LNCAP (cell line): Measurements from ENCODE around the gene ITSN1.

ENCODE experiments used
- TF ChIP-seq, protein P1 (sequence below): fragments of 450-650 bp; IDR thresholded peaks from 2 replicates; pipeline ENCODE4 v1.5.1; 2017; ENCODE audit warnings: mild to moderate bottlenecking

ITSN1 gene

GRCh38 chr21:33931799-33932390 is 289.6 kb downstream of the ITSN1 start:
- TF ChIP-seq, protein P1, sequence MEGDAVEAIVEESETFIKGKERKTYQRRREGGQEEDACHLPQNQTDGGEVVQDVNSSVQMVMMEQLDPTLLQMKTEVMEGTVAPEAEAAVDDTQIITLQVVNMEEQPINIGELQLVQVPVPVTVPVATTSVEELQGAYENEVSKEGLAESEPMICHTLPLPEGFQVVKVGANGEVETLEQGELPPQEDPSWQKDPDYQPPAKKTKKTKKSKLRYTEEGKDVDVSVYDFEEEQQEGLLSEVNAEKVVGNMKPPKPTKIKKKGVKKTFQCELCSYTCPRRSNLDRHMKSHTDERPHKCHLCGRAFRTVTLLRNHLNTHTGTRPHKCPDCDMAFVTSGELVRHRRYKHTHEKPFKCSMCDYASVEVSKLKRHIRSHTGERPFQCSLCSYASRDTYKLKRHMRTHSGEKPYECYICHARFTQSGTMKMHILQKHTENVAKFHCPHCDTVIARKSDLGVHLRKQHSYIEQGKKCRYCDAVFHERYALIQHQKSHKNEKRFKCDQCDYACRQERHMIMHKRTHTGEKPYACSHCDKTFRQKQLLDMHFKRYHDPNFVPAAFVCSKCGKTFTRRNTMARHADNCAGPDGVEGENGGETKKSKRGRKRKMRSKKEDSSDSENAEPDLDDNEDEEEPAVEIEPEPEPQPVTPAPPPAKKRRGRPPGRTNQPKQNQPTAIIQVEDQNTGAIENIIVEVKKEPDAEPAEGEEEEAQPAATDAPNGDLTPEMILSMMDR: no peak

DNA sequence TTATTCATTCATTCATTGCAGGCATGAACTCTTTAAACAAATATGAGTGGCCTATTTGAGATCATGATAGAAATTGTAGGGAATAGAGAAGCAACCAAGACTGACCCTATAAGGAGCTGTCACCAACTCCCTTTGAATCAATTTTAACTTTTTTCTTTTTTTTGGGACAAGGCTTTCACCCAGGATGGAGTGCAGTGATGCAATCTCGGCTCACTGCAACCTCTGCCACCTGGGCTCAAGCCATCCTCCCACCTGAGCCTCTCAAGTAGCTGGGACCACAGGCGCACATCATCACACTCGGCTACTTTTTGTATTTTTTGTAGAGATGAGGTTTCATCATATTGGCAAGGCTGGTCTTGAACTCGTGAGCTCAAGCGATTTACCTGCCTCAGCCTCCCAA is 290.4 kb downstream of the ITSN1 start:
- TF ChIP-seq, protein P1: no peak

- TF ChIP-seq, protein P1: no peak
Observed at GRCh38 chr21:33936301-33937038, 294.2 kb downstream of the ITSN1 start.

DNA sequence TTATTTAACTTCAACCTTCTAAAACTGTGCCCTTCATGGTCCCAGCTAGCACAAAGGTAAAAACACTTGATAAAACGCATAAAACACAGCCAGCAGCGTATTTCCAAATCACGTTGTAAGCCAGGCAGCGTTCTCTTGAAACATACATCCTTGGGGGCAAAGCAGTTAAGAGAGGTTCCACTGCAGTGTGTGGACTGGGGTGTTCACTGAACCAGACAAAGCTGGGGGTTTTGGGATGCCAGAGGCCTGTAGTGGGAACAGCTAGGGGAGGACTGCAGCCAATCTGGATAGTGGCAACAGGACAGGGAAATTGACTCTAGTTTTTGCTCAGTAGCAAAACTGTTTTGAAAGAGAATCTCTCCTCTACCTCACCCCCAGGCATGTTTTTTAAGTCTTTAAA is 294.8 kb downstream of the ITSN1 start:
- TF ChIP-seq, protein P1: no peak

- TF ChIP-seq, protein P1: no peak
Observed at GRCh38 chr21:33937931-33938339, 295.6 kb downstream of the ITSN1 start.

GRCh38 chr21:33938381-33938780 is 296.1 kb downstream of the ITSN1 start:
- TF ChIP-seq, protein P1: no peak

GRCh38 chr21:33939226-33939625 is 296.9 kb downstream of the ITSN1 start:
- TF ChIP-seq, protein P1: no peak
